Measurements from ENCODE around the gene SLX9. TPM values are rescaled to one million over a fixed set of nuclear protein-coding genes. Genes with fewer than 3 reads are reported as not detected.
A peak's percentile ranks its signal among the peaks of the same experiment; 100 is the strongest.

SLX9 gene
- total RNA-seq, 1 donor from 2014 or later: 27.2 TPM

- no peak for ATAC-seq
These were observed 8.1 kb downstream of the SLX9 start for GRCh38 chr21:44947930-44948331.

- ATAC-seq: no peak
These were observed 8.7 kb downstream of the SLX9 start for GRCh38 chr21:44948426-44949120.

GRCh38 chr21:44949161-44949778, 9.4 kb downstream of the SLX9 start:
- ATAC-seq: peak; percentile 5

- peak; percentile 77 for ATAC-seq
These were observed 10.0 kb downstream of the SLX9 start for GRCh38 chr21:44949779-44950198.

- no peak for ATAC-seq
These were observed 10.5 kb downstream of the SLX9 start for GRCh38 chr21:44950351-44950750.

- ATAC-seq: no peak
These were observed 11.5 kb downstream of the SLX9 start for GRCh38 chr21:44951186-44951915.

- ATAC-seq: no peak
These were observed 12.5 kb downstream of the SLX9 start for GRCh38 chr21:44952116-44952928.

- no peak for ATAC-seq
These were observed 13.2 kb downstream of the SLX9 start for GRCh38 chr21:44952929-44953627.

- ATAC-seq: no peak
These were observed 13.8 kb downstream of the SLX9 start for GRCh38 chr21:44953628-44954021.

GRCh38 chr21:44954281-44954771, 14.5 kb downstream of the SLX9 start:
- ATAC-seq: no peak

- ATAC-seq: no peak
These were observed 15.4 kb downstream of the SLX9 start for GRCh38 chr21:44955141-44955797.

GRCh38 chr21:44955798-44956175, 16.0 kb downstream of the SLX9 start:
- no peak for ATAC-seq

GRCh38 chr21:44956356-44957046, 16.7 kb downstream of the SLX9 start:
- no peak for ATAC-seq

GRCh38 chr21:44957047-44957831, 17.4 kb downstream of the SLX9 start:
- no peak for ATAC-seq

GRCh38 chr21:44957901-44958451, 18.1 kb downstream of the SLX9 start:
- no peak for ATAC-seq

- peak; percentile 37 for ATAC-seq
These were observed 18.8 kb downstream of the SLX9 start for GRCh38 chr21:44958471-44959191.

GRCh38 chr21:44959376-44960091, 19.7 kb downstream of the SLX9 start:
- peak; percentile 12 for ATAC-seq

Data from esophagus mucosa (tissue), 1 donor.